Measurements from ENCODE around the gene LOXL4.

Gene LOXL4

DNA sequence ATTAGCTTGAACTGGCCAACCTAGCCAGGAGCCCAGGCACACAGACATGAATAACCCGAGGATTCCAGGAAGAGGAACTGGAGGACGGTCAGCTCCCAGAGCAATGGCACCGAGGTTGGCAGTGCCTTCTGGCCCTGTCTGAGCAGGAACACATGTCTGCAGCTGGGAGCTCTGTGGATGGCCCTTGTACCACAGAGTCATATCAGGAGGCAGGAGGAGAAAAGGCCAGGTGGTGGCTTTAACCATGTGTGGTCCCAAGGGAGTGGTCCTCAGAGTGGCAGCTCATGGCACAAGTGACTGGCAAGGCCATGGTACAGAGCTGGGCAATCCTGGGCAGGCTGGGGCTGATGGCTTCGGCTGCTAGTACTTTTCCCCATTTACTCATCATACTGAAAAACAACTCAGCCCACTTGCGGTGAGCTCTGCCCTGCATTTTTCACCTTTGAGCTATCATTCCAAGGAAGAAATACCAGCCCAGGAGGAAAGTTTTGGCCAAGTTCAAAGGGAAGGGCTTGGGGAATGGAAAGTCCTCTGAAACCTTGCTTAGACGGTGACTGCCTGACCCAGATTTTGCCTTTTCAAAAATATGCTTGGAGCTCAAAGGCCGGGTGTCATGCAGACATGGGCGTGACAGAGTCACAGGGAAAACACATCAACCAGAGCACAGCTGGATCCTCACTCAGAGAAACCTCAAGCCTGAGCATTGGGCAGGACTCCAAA, 25.7 kb upstream of the LOXL4 start:
- no peak for DNase-seq (ENCODE audit: low read depth)
- TF ChIP-seq POLR2A (IDR thresholded peaks at IDR 0.05; ENCODE audit: extremely low read depth, insufficient read length) (no peak), MYC (IDR thresholded peaks at IDR 0.05; ENCODE audit: low read depth, low read length) (no peak)
- TF ChIP-seq, protein P1, sequence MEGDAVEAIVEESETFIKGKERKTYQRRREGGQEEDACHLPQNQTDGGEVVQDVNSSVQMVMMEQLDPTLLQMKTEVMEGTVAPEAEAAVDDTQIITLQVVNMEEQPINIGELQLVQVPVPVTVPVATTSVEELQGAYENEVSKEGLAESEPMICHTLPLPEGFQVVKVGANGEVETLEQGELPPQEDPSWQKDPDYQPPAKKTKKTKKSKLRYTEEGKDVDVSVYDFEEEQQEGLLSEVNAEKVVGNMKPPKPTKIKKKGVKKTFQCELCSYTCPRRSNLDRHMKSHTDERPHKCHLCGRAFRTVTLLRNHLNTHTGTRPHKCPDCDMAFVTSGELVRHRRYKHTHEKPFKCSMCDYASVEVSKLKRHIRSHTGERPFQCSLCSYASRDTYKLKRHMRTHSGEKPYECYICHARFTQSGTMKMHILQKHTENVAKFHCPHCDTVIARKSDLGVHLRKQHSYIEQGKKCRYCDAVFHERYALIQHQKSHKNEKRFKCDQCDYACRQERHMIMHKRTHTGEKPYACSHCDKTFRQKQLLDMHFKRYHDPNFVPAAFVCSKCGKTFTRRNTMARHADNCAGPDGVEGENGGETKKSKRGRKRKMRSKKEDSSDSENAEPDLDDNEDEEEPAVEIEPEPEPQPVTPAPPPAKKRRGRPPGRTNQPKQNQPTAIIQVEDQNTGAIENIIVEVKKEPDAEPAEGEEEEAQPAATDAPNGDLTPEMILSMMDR (IDR thresholded peaks at IDR 0.05; ENCODE audit: low read depth, low read length) = no peak
- TF ChIP-seq, protein P2, sequence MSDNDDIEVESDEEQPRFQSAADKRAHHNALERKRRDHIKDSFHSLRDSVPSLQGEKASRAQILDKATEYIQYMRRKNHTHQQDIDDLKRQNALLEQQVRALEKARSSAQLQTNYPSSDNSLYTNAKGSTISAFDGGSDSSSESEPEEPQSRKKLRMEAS (IDR thresholded peaks at IDR 0.05; ENCODE audit: low read depth, low read length) = no peak
- no peak overlapping the region for H3K4me3 ChIP-seq (ENCODE audit: low read depth, low read length)

DNA sequence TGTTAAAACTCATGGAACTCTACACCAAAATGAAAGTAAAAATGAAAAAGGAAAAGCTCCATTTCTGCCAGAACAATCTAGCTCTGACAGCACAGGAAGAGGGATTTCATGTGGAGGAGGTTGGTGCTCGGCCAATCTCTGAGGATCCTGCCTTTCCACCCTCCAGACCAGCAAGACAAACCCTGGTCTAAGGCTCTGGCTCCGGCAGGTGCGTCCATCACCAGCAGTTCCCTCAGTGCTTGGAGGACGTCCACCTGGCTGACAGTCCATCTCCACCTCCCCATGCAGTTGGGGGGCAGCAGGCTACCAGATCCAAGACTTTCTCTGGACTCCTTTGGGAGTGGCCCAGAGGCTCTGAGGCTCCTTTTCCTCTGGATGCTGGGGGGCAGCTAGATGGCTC, 25.0 kb upstream of the LOXL4 start:
- no peak for DNase-seq (ENCODE audit: low read depth)
- TF ChIP-seq, protein P2 (IDR thresholded peaks at IDR 0.05; ENCODE audit: low read depth, low read length) = no peak
- H3K4me3 ChIP-seq (ENCODE audit: low read depth, low read length) = no peak overlapping the region

DNA sequence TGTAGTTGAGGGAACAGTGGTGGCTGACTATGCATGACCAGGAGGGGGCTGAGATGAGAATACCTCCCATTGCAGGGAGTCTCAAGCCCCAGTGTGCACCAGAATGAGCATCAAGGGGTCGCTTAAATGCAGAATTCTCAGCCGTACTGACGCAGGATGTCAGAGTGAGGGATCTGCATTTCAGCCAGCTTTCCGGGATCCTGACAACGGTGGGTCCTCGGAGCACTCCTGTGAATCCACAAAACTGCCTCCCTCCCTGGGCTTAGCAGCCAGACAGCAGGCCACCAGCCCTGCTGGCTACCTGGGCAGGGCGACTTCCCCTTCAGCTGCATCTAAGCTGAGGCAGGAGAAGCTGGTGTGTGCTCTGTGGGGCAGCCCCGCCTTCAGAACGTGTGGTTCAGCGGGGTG, 21.8 kb upstream of the LOXL4 start:
- TF ChIP-seq, protein P2 (IDR thresholded peaks at IDR 0.05; ENCODE audit: low read depth, low read length) = no peak
- TF ChIP-seq MYC (IDR thresholded peaks at IDR 0.05; ENCODE audit: low read depth, low read length) (no peak), POLR2A (IDR thresholded peaks at IDR 0.05; ENCODE audit: extremely low read depth, insufficient read length) (no peak)
- no peak overlapping the region for H3K4me3 ChIP-seq (ENCODE audit: low read depth, low read length)
- no peak for DNase-seq (ENCODE audit: low read depth)

DNA sequence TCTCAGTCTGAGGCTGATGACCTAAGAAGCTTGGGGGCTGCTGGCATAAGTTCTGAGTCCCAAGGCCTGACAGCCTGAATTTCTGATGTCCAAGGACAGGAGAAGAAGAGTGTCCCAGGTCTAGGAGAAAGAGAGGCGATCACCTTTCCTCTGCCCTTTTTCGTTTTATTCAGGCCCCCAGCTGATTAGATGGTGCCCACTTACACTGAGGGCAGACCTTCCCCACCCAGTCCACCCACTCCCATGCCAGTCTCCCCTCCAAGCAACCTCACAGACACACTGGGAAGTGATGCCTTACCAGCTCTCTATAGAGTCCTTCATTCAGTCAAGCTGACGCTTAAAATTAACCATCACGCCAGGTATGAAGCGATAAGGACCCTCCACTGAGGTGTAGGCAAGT, 19.3 kb upstream of the LOXL4 start:
- DNase-seq (ENCODE audit: low read depth) = no peak
- no peak overlapping the region for H3K4me3 ChIP-seq (ENCODE audit: low read depth, low read length)
- no peak for TF ChIP-seq POLR2A (IDR thresholded peaks at IDR 0.05; ENCODE audit: extremely low read depth, insufficient read length)
- TF ChIP-seq MYC (IDR thresholded peaks at IDR 0.05; ENCODE audit: low read depth, low read length) = no peak
- TF ChIP-seq, protein P1 (IDR thresholded peaks at IDR 0.05; ENCODE audit: low read depth, low read length) = no peak
- TF ChIP-seq, protein P2 (IDR thresholded peaks at IDR 0.05; ENCODE audit: low read depth, low read length) = no peak

DNA sequence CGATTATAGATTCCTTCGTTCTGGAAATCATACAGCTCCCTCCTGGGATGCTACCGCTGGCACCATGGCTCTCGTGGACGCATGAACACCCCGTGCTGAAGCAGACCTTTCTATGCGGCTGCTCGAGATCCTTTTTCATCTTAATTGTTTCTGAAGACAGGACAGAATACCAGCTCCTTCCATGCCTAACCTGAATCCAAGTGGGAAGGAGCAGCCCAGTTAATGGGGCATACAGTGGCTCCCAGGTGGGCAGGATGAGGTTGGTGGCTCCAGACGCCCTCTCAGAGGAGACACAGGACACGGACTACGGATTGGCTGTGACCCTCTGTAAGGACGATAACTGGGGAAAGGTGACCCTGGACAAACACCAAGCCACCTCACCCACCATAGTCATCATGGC, 18.4 kb upstream of the LOXL4 start:
- no peak for TF ChIP-seq POLR2A (IDR thresholded peaks at IDR 0.05; ENCODE audit: extremely low read depth, insufficient read length)
- TF ChIP-seq, protein P1 (IDR thresholded peaks at IDR 0.05; ENCODE audit: low read depth, low read length) = no peak
- TF ChIP-seq, protein P2 (IDR thresholded peaks at IDR 0.05; ENCODE audit: low read depth, low read length) = no peak
- TF ChIP-seq MYC (IDR thresholded peaks at IDR 0.05; ENCODE audit: low read depth, low read length) = no peak
- H3K4me3 ChIP-seq (ENCODE audit: low read depth, low read length) = no peak overlapping the region
- DNase-seq (ENCODE audit: low read depth) = no peak

DNA sequence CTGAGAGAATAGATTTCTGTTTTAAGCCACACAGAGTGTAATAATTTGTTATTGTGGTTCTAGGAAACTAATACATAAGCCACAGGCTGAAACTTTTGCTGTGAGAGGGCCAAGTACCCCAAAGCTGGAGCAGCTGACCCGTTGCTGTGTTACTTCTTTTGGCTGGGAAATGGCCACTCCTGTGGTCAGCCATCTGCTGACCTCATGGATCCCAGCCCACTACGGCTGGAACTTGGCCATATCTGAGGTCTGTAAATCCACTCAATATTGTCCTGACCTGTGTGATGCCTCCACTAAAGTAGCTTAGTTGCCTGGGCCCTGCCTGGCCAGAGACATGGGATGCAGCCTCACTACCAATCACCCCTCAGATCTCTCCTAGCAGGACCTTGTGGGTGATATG, 17.4 kb upstream of the LOXL4 start:
- no peak for DNase-seq (ENCODE audit: low read depth)
- TF ChIP-seq POLR2A (IDR thresholded peaks at IDR 0.05; ENCODE audit: extremely low read depth, insufficient read length) (no peak), MYC (IDR thresholded peaks at IDR 0.05; ENCODE audit: low read depth, low read length) (no peak)
- TF ChIP-seq, protein P1 (IDR thresholded peaks at IDR 0.05; ENCODE audit: low read depth, low read length) = no peak
- TF ChIP-seq, protein P2 (IDR thresholded peaks at IDR 0.05; ENCODE audit: low read depth, low read length) = no peak
- H3K4me3 ChIP-seq (ENCODE audit: low read depth, low read length) = no peak overlapping the region

Data from NB4 (cell line).